H1 (cell line): ENCODE data around the gene RYR3. TPM values are rescaled to one million over a fixed set of nuclear protein-coding genes. Genes with fewer than 3 reads are reported as not detected.

Experiments
- CTCF ChIA-PET: fragments of 300-600 bp; sonication (Branson Sonifier 250); formaldehyde crosslinking; loops from one replicate; lab custom pipeline; 2021; ENCODE audit not compliant: partially characterized antibody; lab: Charles Lee
- POLR2A ChIA-PET: fragments of 300-600 bp; sonication (Branson Sonifier 250); formaldehyde crosslinking; loops from one replicate; lab custom pipeline; 2021; ENCODE audit warnings: inconsistent platforms; ENCODE audit not compliant: partially characterized antibody; lab: Charles Lee
- DNase-seq, 2 experiments: peaks; one replicate each; pipeline versions ENCODE4 v3.0.0 to v3.0.0-alpha.2; 2010 to 2022; ENCODE audit warnings: low spot score in 2 of 2, low read depth in 1 of 2, mixed read lengths in 1 of 2
- FAIRE-seq: peaks from 2 replicates; lab custom pipeline; 2011; peaks lifted over from hg19 to GRCh38; lab: Jason Lieb, UNC
- H2AFZ ChIP-seq: 2 replicates; pipeline ENCODE4 v1.8.1; 2012; ENCODE audit warnings: low read length, inconsistent platforms
- H2AK5ac ChIP-seq: 2 replicates; pipeline ENCODE4 v1.6.1; 2013; ENCODE audit warnings: low read depth, low read length
- H2BK120ac ChIP-seq: replicated peaks from 2 replicates; pipeline ENCODE3; 2013; ENCODE audit warnings: low read depth, low read length, inconsistent platforms
- H2BK12ac ChIP-seq: 2 replicates; pipeline ENCODE4 v1.6.1; 2013; ENCODE audit warnings: low read depth, low read length
- H2BK15ac ChIP-seq: 2 replicates; pipeline ENCODE4 v1.6.1; 2013; ENCODE audit warnings: low read length
- H2BK20ac ChIP-seq: 2 replicates; pipeline ENCODE4 v1.6.1; 2013; ENCODE audit warnings: low read length
- H2BK5ac ChIP-seq: 2 replicates; pipeline ENCODE4 v1.6.1; 2013; ENCODE audit warnings: low read depth, low read length
- H3K14ac ChIP-seq: 2 replicates; pipeline ENCODE4 v1.6.1; 2013; ENCODE audit warnings: inconsistent platforms; ENCODE audit not compliant: insufficient read length
- H3K18ac ChIP-seq: 2 replicates; pipeline ENCODE4 v1.6.1; 2013; ENCODE audit warnings: low read length; ENCODE audit errors: extremely low read depth
- H3K23ac ChIP-seq: 2 replicates; pipeline ENCODE4 v1.6.1; 2013; ENCODE audit warnings: inconsistent platforms; ENCODE audit not compliant: insufficient read length
- H3K23me2 ChIP-seq: 2 replicates; pipeline ENCODE4 v1.6.1; 2013; ENCODE audit warnings: low read depth, low read length
- H3K27ac ChIP-seq: 2 replicates; pipeline ENCODE4 v1.6.1; 2011; ENCODE audit warnings: low read depth, low read length, inconsistent platforms
- H3K27me3 ChIP-seq, 4 experiments: replicated peaks in 1 of 4; 1 replicate in 1 of 4; 2 replicates in 3 of 4; pipeline versions ENCODE4 v1.6.1 to v1.8.1; 2011 to 2013; ENCODE audit warnings: low read length in 3 of 4, mild to moderate bottlenecking in 3 of 4, inconsistent platforms in 2 of 4, mixed read lengths in 2 of 4, moderate library complexity in 1 of 4; ENCODE audit not compliant: control insufficient read depth in 3 of 4, insufficient read depth in 3 of 4; ENCODE audit errors: extremely low read depth in 1 of 4
- H3K36me3 ChIP-seq, 4 experiments: 2 replicates each; pipeline versions ENCODE4 v1.6.1 to v1.8.1; 2011 to 2013; ENCODE audit warnings: mild to moderate bottlenecking in 4 of 4, low read length in 3 of 4, moderate library complexity in 2 of 4, control low read depth in 1 of 4, inconsistent platforms in 1 of 4; ENCODE audit not compliant: insufficient read depth in 4 of 4, control insufficient read depth in 2 of 4
- H3K4ac ChIP-seq: replicated peaks from 2 replicates; pipeline ENCODE3; 2013; ENCODE audit warnings: low read length, low read depth, mixed read lengths, inconsistent platforms; ENCODE audit not compliant: insufficient read length
- H3K4me1 ChIP-seq, 4 experiments: replicated peaks in 1 of 4; 1 replicate in 1 of 4; 2 replicates in 3 of 4; pipeline versions ENCODE4 v1.6.1 to v1.8.1; 2011 to 2013; ENCODE audit warnings: low read length in 3 of 4, inconsistent platforms in 2 of 4, mixed read lengths in 1 of 4; ENCODE audit not compliant: insufficient read depth in 4 of 4, control insufficient read depth in 3 of 4
- H3K4me2 ChIP-seq, 2 experiments: 2 replicates each; pipeline versions ENCODE4 v1.6.1 to v1.8.1; 2011 to 2013; ENCODE audit warnings: low read depth in 2 of 2, low read length in 2 of 2, control low read depth in 1 of 2, inconsistent platforms in 1 of 2, mild to moderate bottlenecking in 1 of 2; ENCODE audit not compliant: insufficient read depth in 1 of 2
- H3K4me3 ChIP-seq, 4 experiments: fragments of 200-600, 300-600 bp in 1 of 4; sonication (generic), shearing (Covaris generic), sonication (Bioruptor Twin) in 1 of 4; 2 replicates each; pipeline versions ENCODE4 v1.5.1 to v1.8.1; 2011 to 2016; ENCODE audit warnings: low read length in 4 of 4, low read depth in 3 of 4, control low read depth in 2 of 4, inconsistent platforms in 2 of 4, mild to moderate bottlenecking in 2 of 4, mixed read lengths in 1 of 4, moderate library complexity in 1 of 4; ENCODE audit not compliant: insufficient read depth in 2 of 4; ENCODE audit errors: extremely low read depth in 1 of 4
- H3K56ac ChIP-seq: replicated peaks from 2 replicates; pipeline ENCODE3; 2013; ENCODE audit warnings: low read depth, mild to moderate bottlenecking, mixed read lengths, low read length, inconsistent platforms; ENCODE audit not compliant: insufficient read length
- H3K79me1 ChIP-seq: 2 replicates; pipeline ENCODE4 v1.6.1; 2013; ENCODE audit warnings: low read depth, low read length, control low read depth
- H3K79me2 ChIP-seq, 2 experiments: 2 replicates each; pipeline versions ENCODE4 v1.6.1 to v1.8.1; 2012 to 2013; ENCODE audit warnings: low read length in 2 of 2, mild to moderate bottlenecking in 2 of 2, inconsistent platforms in 1 of 2; ENCODE audit not compliant: insufficient read depth in 2 of 2, control insufficient read depth in 1 of 2
- H3K9ac ChIP-seq, 4 experiments: replicated peaks in 1 of 4; 1 replicate in 1 of 4; 2 replicates in 3 of 4; pipeline versions ENCODE4 v1.6.1 to v1.8.1; 2011 to 2013; ENCODE audit warnings: low read depth in 3 of 4, low read length in 3 of 4, control low read depth in 2 of 4, mild to moderate bottlenecking in 2 of 4, moderate library complexity in 2 of 4, inconsistent platforms in 1 of 4; ENCODE audit errors: extremely low read depth in 1 of 4
- H3K9me3 ChIP-seq, 2 experiments: 2 replicates each; pipeline versions ENCODE4 v1.6.1 to v1.8.1; 2012 to 2013; ENCODE audit warnings: mild to moderate bottlenecking in 2 of 2, moderate library complexity in 2 of 2, control low read depth in 1 of 2, inconsistent platforms in 1 of 2, low read depth in 1 of 2, low read length in 1 of 2, mixed read lengths in 1 of 2; ENCODE audit not compliant: insufficient read depth in 2 of 2
- H4K20me1 ChIP-seq, 2 experiments: replicated peaks in 1 of 2; 2 replicates each; pipeline versions ENCODE3 to v1.8.1; 2011 to 2013; ENCODE audit warnings: inconsistent platforms in 2 of 2, low read length in 2 of 2, mild to moderate bottlenecking in 1 of 2; ENCODE audit not compliant: insufficient read depth in 2 of 2, control insufficient read depth in 1 of 2
- H4K5ac ChIP-seq: 2 replicates; pipeline ENCODE4 v1.6.1; 2013; ENCODE audit warnings: low read length, low read depth, mixed read lengths, inconsistent platforms; ENCODE audit not compliant: insufficient read length
- H4K8ac ChIP-seq: 2 replicates; pipeline ENCODE4 v1.8.0; 2013; ENCODE audit warnings: mild to moderate bottlenecking, moderate library complexity, low read length, inconsistent platforms; ENCODE audit not compliant: insufficient read depth; ENCODE audit errors: extremely low read depth
- H4K91ac ChIP-seq: replicated peaks from 2 replicates; pipeline ENCODE3; 2013; ENCODE audit warnings: low read length, mixed read lengths, inconsistent platforms; ENCODE audit not compliant: insufficient read length
- ASH2L ChIP-seq: fragments of 200-600, 300-600 bp; sonication (generic); IDR thresholded peaks from one replicate; pipeline ENCODE4 v1.7.1; 2017; ENCODE audit warnings: low read length
- CBX5 ChIP-seq: fragments of 300-800, 300-1000 bp; sonication (generic); IDR thresholded peaks from 2 replicates; pipeline ENCODE4 v1.7.1; 2016; ENCODE audit warnings: antibody characterized with exemption, low read length, low read depth
- FOSL1 ChIP-seq: IDR thresholded peaks from 2 replicates; pipeline ENCODE4 v1.6.1; 2011; ENCODE audit warnings: mild to moderate bottlenecking, low read depth, low read length, moderate library complexity; ENCODE audit not compliant: insufficient read depth
- WGBS, 2 experiments: shearing (Covaris generic) in 1 of 2; methylation state at CpG; one replicate each; pipeline versions ENCODE4 v1.1.6 to v1.1.7; 2013 to 2015; ENCODE audit warnings: low lambda C conversion rate in 2 of 2, mixed read lengths in 2 of 2, inconsistent platforms in 1 of 2, low coverage in 1 of 2, missing lambda C conversion rate in 1 of 2; ENCODE audit not compliant: insufficient replicate concordance in 2 of 2, insufficient coverage in 1 of 2, insufficient read length in 1 of 2; ENCODE audit errors: extremely low coverage in 1 of 2, missing lambda C conversion rate in 1 of 2; 5-methylcytosine and 5-hydroxymethylcytosine counted together
- polyA plus RNA-seq, 7 experiments: library from polyadenylated mRNA; depleted of rRNA in 3 of 7; stranded (reverse) in 5 of 7; unstranded in 2 of 7; fragments of >200 nt in 5 of 7; fragments of 200-250 nt in 2 of 7; gene quantifications; 1 replicate in 5 of 7; 2 replicates in 1 of 7; 4 replicates in 1 of 7; pipeline versions ENCODE4 v1.2.1 to v1.2.3, GENCODE V29; 2011 to 2013; ENCODE audit warnings: missing spikeins in 2 of 7, mixed read lengths in 2 of 7
- total RNA-seq: library from RNA; stranded (reverse); fragmentation: NEBNext Ultra II Directional; extraction: Animal tissue kit (Norgen Biotek cat#: 25700); gene quantifications from 2 replicates; pipeline ENCODE4 v1.2.1, GENCODE V29; 2021

Gene RYR3
- total and polyA plus RNA-seq, 2 of the 8 experiments (the other 6 are each of a cell fraction or from before 2014, with no cell fraction given): 0.33 to 3.4 TPM

- Histone ChIP-seq H2BK12ac (no peak overlapping the region), H4K20me1 (no peaks in the 10 kb centered on the region), H3K9me3 (no peaks in the 10 kb centered on the region), H3K56ac (no peak overlapping the region), H2BK120ac (no peak overlapping the region), H3K27me3 (no peaks in the 10 kb centered on the region), H3K4me1 (peaks cover 0 to 12% (median 8%) of the 10 kb centered on the region in 4 experiments; a peak in 6 of 7 replicates), H2AK5ac (no peak overlapping the region), H3K23me2 (no peaks in the 10 kb centered on the region), H2AFZ (0 out of 2 replicates have a peak overlapping the region, but pooled peaks have one; percentile 7), H3K36me3 (no peaks in the 10 kb centered on the region), H3K23ac (no peak overlapping the region), H4K8ac (no peak overlapping the region), H3K4me2 (no peak overlapping the region), H3K79me2 (no peaks in the 10 kb centered on the region), H3K14ac (no peak overlapping the region), H3K9ac (no peak overlapping the region), H3K4me3 (no peak overlapping the region), H4K91ac (no peak overlapping the region), H4K5ac (no peak overlapping the region), H3K27ac (no peak overlapping the region), H3K18ac (no peak overlapping the region), H2BK20ac (no peak overlapping the region), H2BK5ac (no peak overlapping the region), H3K4ac (no peak overlapping the region), H2BK15ac (no peak overlapping the region), H3K79me1 (no peaks in the 10 kb centered on the region)
- FAIRE-seq (no peak), DNase-seq (no peak)
- ChIA-PET CTCF (interaction anchor here (0.6 to 1.3 kb wide), 5 partner anchors 14 to 99 kb away, joined by 3 to 4 read pairs (median 3); no protein-coding TSS in a partner anchor), POLR2A (interaction anchor here (1.6 kb wide), 1 partner anchor 21 kb away, joined by 4 read pairs; no protein-coding TSS in a partner anchor)
- WGBS, 2 experiments: 69% methylated on average over 3 of the region's 3 CpGs; no CpG with 5 or more reads in 1 of the 2 experiments
- TF ChIP-seq ASH2L: no peak
- no peak for TF ChIP-seq FOSL1
- no peak for TF ChIP-seq CBX5
Measured at GRCh38 chr15:33581032-33581431, 270.3 kb downstream of the RYR3 start.
